HepG2 (cell line): ENCODE measurements around the gene ZNF678.

Source experiments
- HINFP ChIP-seq: sonication (generic); formaldehyde crosslinking; IDR thresholded peaks from 2 replicates; pipeline ENCODE4 v1.4.0; 2020; ENCODE audit warnings: low read depth, mild to moderate bottlenecking, missing genetic modification reagents
- POLR2A ChIP-seq, 2 experiments: IDR thresholded peaks; 2 replicates each; pipeline ENCODE4 v1.6.1; 2011; ENCODE audit warnings: low read depth in 2 of 2, low read length in 2 of 2, mild to moderate bottlenecking in 1 of 2, moderate library complexity in 1 of 2; ENCODE audit not compliant: insufficient read depth in 1 of 2
- YEATS2 ChIP-seq: sonication (generic); formaldehyde crosslinking; IDR thresholded peaks from 2 replicates; pipeline ENCODE4 v1.4.0; 2020; ENCODE audit warnings: missing genetic modification reagents, borderline replicate concordance
- ZBTB49 ChIP-seq: sonication (generic); formaldehyde crosslinking; IDR thresholded peaks from 2 replicates; pipeline ENCODE4 v1.4.0; 2020; ENCODE audit warnings: missing genetic modification reagents, borderline replicate concordance
- ZNF530 ChIP-seq: sonication (generic); formaldehyde crosslinking; IDR thresholded peaks from 2 replicates; pipeline ENCODE4 v1.5.0; 2020; ENCODE audit warnings: low read depth, mild to moderate bottlenecking, missing genetic modification reagents
- ZNF710 ChIP-seq: sonication (generic); formaldehyde crosslinking; IDR thresholded peaks from 2 replicates; pipeline ENCODE4 v1.5.0; 2020; ENCODE audit warnings: mild to moderate bottlenecking, missing genetic modification reagents, borderline replicate concordance
- ZNF879 ChIP-seq: sonication (generic); formaldehyde crosslinking; IDR thresholded peaks from 2 replicates; pipeline ENCODE4 v1.8.1; 2023; ENCODE audit warnings: missing genetic modification reagents

- no peak for TF ChIP-seq ZNF530
- no peak for TF ChIP-seq YEATS2 (CRISPR knock-in tag)
- TF ChIP-seq ZBTB49 (CRISPR knock-in tag) = no peak
- TF ChIP-seq ZNF710 (CRISPR knock-in tag) = no peak
- TF ChIP-seq ZNF879 = no peak
- TF ChIP-seq HINFP (CRISPR knock-in tag) = no peak
- TF ChIP-seq POLR2A (IDR thresholded peaks at IDR 0.05; ENCODE audit: insufficient read depth in 1 of 2, low read depth in 2 of 2, low read length in 2 of 2) = no peak
These were observed 31.2 kb upstream of the ZNF678 start for GRCh38 chr1:227532019-227532619.
